Measurements from ENCODE around the gene MYORG.

Gene MYORG

GRCh38 chr9:34337403-34337802 lies 39.3 kb downstream of the MYORG start:
- no peaks in the 10 kb centered on the region for H3K9me3 ChIP-seq (ENCODE audit: control insufficient read depth in 5 of 5, low read length in 5 of 5)
- no peak overlapping the region for H3K9ac ChIP-seq (ENCODE audit: low read length in 5 of 5)
- H3K27ac ChIP-seq (ENCODE audit: low read depth, low read length), result no peak overlapping the region
- no peak overlapping the region for H3K4me3 ChIP-seq (ENCODE audit: low read depth in 1 of 5, low read length in 5 of 5)
- peaks cover 0 to 37% (median 26%) of the 10 kb centered on the region in 5 donors for H3K36me3 ChIP-seq (ENCODE audit: control insufficient read depth in 5 of 5, insufficient read depth in 5 of 5, low read length in 5 of 5)
- no peaks in the 10 kb centered on the region for H3K27me3 ChIP-seq (ENCODE audit: control insufficient read depth in 5 of 5, insufficient read depth in 4 of 5, low read length in 5 of 5)
- peaks cover 2 to 29% (median 27%) of the 10 kb centered on the region in 5 donors for H3K4me1 ChIP-seq (ENCODE audit: control insufficient read depth in 5 of 5, insufficient read depth in 5 of 5, low read length in 5 of 5)

GRCh38 chr9:34335376-34335775 lies 41.3 kb downstream of the MYORG start:
- H3K9ac ChIP-seq (ENCODE audit: low read length in 5 of 5), result no peak overlapping the region
- H3K4me1 ChIP-seq (ENCODE audit: control insufficient read depth in 5 of 5, insufficient read depth in 5 of 5, low read length in 5 of 5), result peaks cover 2 to 15% (median 14%) of the 10 kb centered on the region in 5 donors
- H3K4me3 ChIP-seq (ENCODE audit: low read depth in 1 of 5, low read length in 5 of 5), result no peak overlapping the region
- H3K9me3 ChIP-seq (ENCODE audit: control insufficient read depth in 5 of 5, low read length in 5 of 5), result no peaks in the 10 kb centered on the region
- H3K27me3 ChIP-seq (ENCODE audit: control insufficient read depth in 5 of 5, insufficient read depth in 4 of 5, low read length in 5 of 5), result no peaks in the 10 kb centered on the region
- H3K27ac ChIP-seq (ENCODE audit: low read depth, low read length), result no peak overlapping the region
- H3K36me3 ChIP-seq (ENCODE audit: control insufficient read depth in 5 of 5, insufficient read depth in 5 of 5, low read length in 5 of 5), result peaks cover 0 to 26% (median 15%) of the 10 kb centered on the region in 5 donors

GRCh38 chr9:34334916-34335315 lies 41.8 kb downstream of the MYORG start:
- H3K4me1 ChIP-seq (ENCODE audit: control insufficient read depth in 5 of 5, insufficient read depth in 5 of 5, low read length in 5 of 5), result peaks cover 2 to 20% (median 15%) of the 10 kb centered on the region in 5 donors

GRCh38 chr9:34334337-34334824 lies 42.3 kb downstream of the MYORG start:
- Histone ChIP-seq H3K9ac (ENCODE audit: low read length in 5 of 5) (peak overlapping the region in 2 of 5 donors; percentile 24 to 31), H3K27me3 (ENCODE audit: control insufficient read depth in 5 of 5, insufficient read depth in 4 of 5, low read length in 5 of 5) (no peaks in the 10 kb centered on the region), H3K36me3 (ENCODE audit: control insufficient read depth in 5 of 5, insufficient read depth in 5 of 5, low read length in 5 of 5) (peaks cover 0 to 20% (median 12%) of the 10 kb centered on the region in 5 donors), H3K4me1 (ENCODE audit: control insufficient read depth in 5 of 5, insufficient read depth in 5 of 5, low read length in 5 of 5) (peaks cover 3 to 25% (median 20%) of the 10 kb centered on the region in 5 donors), H3K27ac (ENCODE audit: low read depth, low read length) (no peak overlapping the region), H3K4me3 (ENCODE audit: low read depth in 1 of 5, low read length in 5 of 5) (no peak overlapping the region), H3K9me3 (ENCODE audit: control insufficient read depth in 5 of 5, low read length in 5 of 5) (no peaks in the 10 kb centered on the region)

More at GRCh38 chr9:34334916-34335315, 41.8 kb downstream of the MYORG start:
- peak overlapping the region in 1 of 5 donors; percentile 31 for H3K9ac ChIP-seq (ENCODE audit: low read length in 5 of 5)
- H3K9me3 ChIP-seq (ENCODE audit: control insufficient read depth in 5 of 5, low read length in 5 of 5), result no peaks in the 10 kb centered on the region
- no peak overlapping the region for H3K4me3 ChIP-seq (ENCODE audit: low read depth in 1 of 5, low read length in 5 of 5)
- H3K27me3 ChIP-seq (ENCODE audit: control insufficient read depth in 5 of 5, insufficient read depth in 4 of 5, low read length in 5 of 5), result no peaks in the 10 kb centered on the region
- H3K27ac ChIP-seq (ENCODE audit: low read depth, low read length), result no peak overlapping the region
- H3K36me3 ChIP-seq (ENCODE audit: control insufficient read depth in 5 of 5, insufficient read depth in 5 of 5, low read length in 5 of 5), result peaks cover 0 to 21% (median 12%) of the 10 kb centered on the region in 5 donors

- H3K9me3 ChIP-seq (ENCODE audit: control insufficient read depth in 5 of 5, low read length in 5 of 5), result no peaks in the 10 kb centered on the region
- H3K4me1 ChIP-seq (ENCODE audit: control insufficient read depth in 5 of 5, insufficient read depth in 5 of 5, low read length in 5 of 5), result peaks cover 5 to 24% (median 20%) of the 10 kb centered on the region in 5 donors
- H3K27me3 ChIP-seq (ENCODE audit: control insufficient read depth in 5 of 5, insufficient read depth in 4 of 5, low read length in 5 of 5), result no peaks in the 10 kb centered on the region
- no peak overlapping the region for H3K4me3 ChIP-seq (ENCODE audit: low read depth in 1 of 5, low read length in 5 of 5)
- H3K9ac ChIP-seq (ENCODE audit: low read length in 5 of 5), result peak overlapping the region in 1 of 5 donors; percentile 24
- peaks cover 0 to 15% (median 7%) of the 10 kb centered on the region in 5 donors for H3K36me3 ChIP-seq (ENCODE audit: control insufficient read depth in 5 of 5, insufficient read depth in 5 of 5, low read length in 5 of 5)
- no peak overlapping the region for H3K27ac ChIP-seq (ENCODE audit: low read depth, low read length)
Measured at GRCh38 chr9:34333836-34334235, 42.9 kb downstream of the MYORG start.

GRCh38 chr9:34332076-34332964 lies 44.4 kb downstream of the MYORG start:
- Histone ChIP-seq H3K4me1 (ENCODE audit: control insufficient read depth in 5 of 5, insufficient read depth in 5 of 5, low read length in 5 of 5) (peaks cover 3 to 23% (median 18%) of the 10 kb centered on the region in 5 donors), H3K9ac (ENCODE audit: low read length in 5 of 5) (no peak overlapping the region), H3K4me3 (ENCODE audit: low read depth in 1 of 5, low read length in 5 of 5) (no peak overlapping the region), H3K36me3 (ENCODE audit: control insufficient read depth in 5 of 5, insufficient read depth in 5 of 5, low read length in 5 of 5) (peaks cover 0 to 12% (median 0%) of the 10 kb centered on the region in 5 donors), H3K9me3 (ENCODE audit: control insufficient read depth in 5 of 5, low read length in 5 of 5) (no peaks in the 10 kb centered on the region), H3K27ac (ENCODE audit: low read depth, low read length) (no peak overlapping the region), H3K27me3 (ENCODE audit: control insufficient read depth in 5 of 5, insufficient read depth in 4 of 5, low read length in 5 of 5) (no peaks in the 10 kb centered on the region)

GRCh38 chr9:34331196-34331595 lies 45.5 kb downstream of the MYORG start:
- Histone ChIP-seq H3K36me3 (ENCODE audit: control insufficient read depth in 5 of 5, insufficient read depth in 5 of 5, low read length in 5 of 5) (peaks cover 0 to 12% (median 0%) of the 10 kb centered on the region in 5 donors), H3K9me3 (ENCODE audit: control insufficient read depth in 5 of 5, low read length in 5 of 5) (no peaks in the 10 kb centered on the region), H3K9ac (ENCODE audit: low read length in 5 of 5) (no peak overlapping the region), H3K4me1 (ENCODE audit: control insufficient read depth in 5 of 5, insufficient read depth in 5 of 5, low read length in 5 of 5) (peaks cover 3 to 22% (median 17%) of the 10 kb centered on the region in 5 donors), H3K27ac (ENCODE audit: low read depth, low read length) (no peak overlapping the region), H3K4me3 (ENCODE audit: low read depth in 1 of 5, low read length in 5 of 5) (no peak overlapping the region), H3K27me3 (ENCODE audit: control insufficient read depth in 5 of 5, insufficient read depth in 4 of 5, low read length in 5 of 5) (no peaks in the 10 kb centered on the region)

GRCh38 chr9:34328987-34329832 lies 47.5 kb downstream of the MYORG start, which contains the start of the genes KIF24 and NUDT2:
Gene KIF24, minus strand, starts transcription at chr9:34329268. Its CDS starts 17,922 bp downstream, at chr9:34311346.
Gene NUDT2, plus strand, starts transcription at chr9:34329569. Its CDS starts 9,471 bp downstream, at chr9:34339040.
- Histone ChIP-seq H3K9me3 (ENCODE audit: control insufficient read depth in 5 of 5, low read length in 5 of 5) (no peaks in the 10 kb centered on the region), H3K27ac (ENCODE audit: low read depth, low read length) (peak within 1 kb of the TSS; percentile 94), H3K27me3 (ENCODE audit: control insufficient read depth in 5 of 5, insufficient read depth in 4 of 5, low read length in 5 of 5) (no peaks in the 10 kb centered on the region), H3K9ac (ENCODE audit: low read length in 5 of 5) (peak within 1 kb of the TSS; percentile 89 to 97 (median 95)), H3K36me3 (ENCODE audit: control insufficient read depth in 5 of 5, insufficient read depth in 5 of 5, low read length in 5 of 5) (no peaks in the 10 kb centered on the region), H3K4me3 (ENCODE audit: low read depth in 1 of 5, low read length in 5 of 5) (peak within 1 kb of the TSS; percentile 90 to 97 (median 93)), H3K4me1 (ENCODE audit: control insufficient read depth in 5 of 5, insufficient read depth in 5 of 5, low read length in 5 of 5) (peaks cover 3 to 22% (median 17%) of the 10 kb centered on the region in 5 donors)

GRCh38 chr9:34328500-34328986 lies 48.2 kb downstream of the MYORG start:
- peak overlapping the region; percentile 75 for H3K27ac ChIP-seq (ENCODE audit: low read depth, low read length)

More at GRCh38 chr9:34328500-34328986, 48.2 kb downstream of the MYORG start:
- H3K4me1 ChIP-seq (ENCODE audit: control insufficient read depth in 5 of 5, insufficient read depth in 5 of 5, low read length in 5 of 5), result peaks cover 3 to 22% (median 17%) of the 10 kb centered on the region in 5 donors
- H3K4me3 ChIP-seq (ENCODE audit: low read depth in 1 of 5, low read length in 5 of 5), result peak overlapping the region; percentile 64 to 80 (median 76)
- no peaks in the 10 kb centered on the region for H3K9me3 ChIP-seq (ENCODE audit: control insufficient read depth in 5 of 5, low read length in 5 of 5)
- H3K9ac ChIP-seq (ENCODE audit: low read length in 5 of 5), result peak overlapping the region in 4 of 5 donors; percentile 72 to 83 (median 76)
- no peaks in the 10 kb centered on the region for H3K27me3 ChIP-seq (ENCODE audit: control insufficient read depth in 5 of 5, insufficient read depth in 4 of 5, low read length in 5 of 5)
- no peaks in the 10 kb centered on the region for H3K36me3 ChIP-seq (ENCODE audit: control insufficient read depth in 5 of 5, insufficient read depth in 5 of 5, low read length in 5 of 5)
